ENCODE measurements around the gene FYTTD1. TPM values are rescaled to one million over a fixed set of nuclear protein-coding genes. Genes with fewer than 3 reads are reported as not detected.

The FYTTD1 gene
- total RNA-seq, 1 donor from 2014 or later, result 89.1 TPM

- FAIRE-seq (no peak), DNase-seq (ENCODE audit: low read depth) (no peak)
- Mint-ChIP-seq H3K36me3 (ENCODE audit: low read depth, unreplicated experiment) (peaks cover 10% of the 10 kb centered on the region), H3K27ac (ENCODE audit: unreplicated experiment) (no peak overlapping the region), H3K4me1 (ENCODE audit: low read depth, unreplicated experiment) (no peaks in the 10 kb centered on the region), H3K4me3 (ENCODE audit: unreplicated experiment) (no peak overlapping the region), H3K9me3 (ENCODE audit: unreplicated experiment) (no peaks in the 10 kb centered on the region), H3K27me3 (ENCODE audit: low read depth, unreplicated experiment) (no peaks in the 10 kb centered on the region)
- TF ChIP-seq EZH2 (IDR thresholded peaks at IDR 0.05; ENCODE audit: insufficient read depth, low read length), result no peak
- no peak for TF ChIP-seq CTCF (IDR thresholded peaks at IDR 0.05; ENCODE audit: insufficient read depth, low read depth, low read length)
- H3K27me3 ChIP-seq (ENCODE audit: insufficient read depth, low read length), result no peaks in the 10 kb centered on the region
- H3K79me2 ChIP-seq (ENCODE audit: insufficient read depth, low read length), result no peaks in the 10 kb centered on the region
- H4K20me1 ChIP-seq (ENCODE audit: insufficient read depth, low read length), result peaks cover 3% of the 10 kb centered on the region
- H3K9me3 ChIP-seq (ENCODE audit: insufficient read depth, low read depth, low read length), result no peaks in the 10 kb centered on the region
- H3K36me3 ChIP-seq (ENCODE audit: insufficient read depth, low read length), result peaks cover 17% of the 10 kb centered on the region
- H2AFZ ChIP-seq (ENCODE audit: low read depth, low read length), result no peak overlapping the region
- no peaks in the 10 kb centered on the region for H3K4me1 ChIP-seq (ENCODE audit: insufficient read depth, low read length)
- no peak overlapping the region for H3K9ac ChIP-seq (ENCODE audit: low read length)
- H3K27ac ChIP-seq (ENCODE audit: low read depth, low read length), result no peak overlapping the region
- no peak overlapping the region for H3K4me2 ChIP-seq (ENCODE audit: low read length)
- no peak overlapping the region for H3K4me3 ChIP-seq (ENCODE audit: insufficient read depth, low read depth, low read length)
Observed at GRCh38 chr3:197784019-197784585, 34.4 kb downstream of the FYTTD1 start.

DNA sequence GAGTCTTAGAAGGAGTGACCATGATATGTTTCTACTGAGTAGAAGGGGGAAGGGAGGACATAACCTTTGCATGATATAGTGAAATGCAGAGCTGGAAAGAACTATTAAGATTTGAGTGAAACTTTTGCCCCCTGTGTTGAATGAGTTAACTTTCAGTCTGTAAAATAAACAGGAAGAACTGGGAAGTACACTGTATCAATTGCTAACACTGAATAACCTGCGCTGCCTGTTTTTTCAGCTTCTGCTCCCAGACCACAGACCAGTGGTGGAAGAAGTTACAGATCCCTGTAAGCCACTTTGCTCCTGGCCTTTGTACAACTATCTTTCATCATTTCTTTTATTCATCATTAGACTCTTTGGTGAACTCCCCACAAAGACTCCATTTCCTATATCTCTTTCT is 37.7 kb downstream of the FYTTD1 start:
- Mint-ChIP-seq H3K4me1 (ENCODE audit: low read depth, unreplicated experiment) (no peaks in the 10 kb centered on the region), H3K27me3 (ENCODE audit: low read depth, unreplicated experiment) (no peaks in the 10 kb centered on the region), H3K4me3 (ENCODE audit: unreplicated experiment) (no peak overlapping the region), H3K36me3 (ENCODE audit: low read depth, unreplicated experiment) (peaks cover 2% of the 10 kb centered on the region), H3K27ac (ENCODE audit: unreplicated experiment) (no peak overlapping the region), H3K9me3 (ENCODE audit: unreplicated experiment) (no peaks in the 10 kb centered on the region)
- Histone ChIP-seq H3K79me2 (ENCODE audit: insufficient read depth, low read length) (peaks cover 13% of the 10 kb centered on the region), H3K4me2 (ENCODE audit: low read length) (no peak overlapping the region), H3K4me3 (ENCODE audit: insufficient read depth, low read depth, low read length) (no peak overlapping the region), H4K20me1 (ENCODE audit: insufficient read depth, low read length) (peaks cover 7% of the 10 kb centered on the region), H3K27me3 (ENCODE audit: insufficient read depth, low read length) (no peaks in the 10 kb centered on the region), H3K9me3 (ENCODE audit: insufficient read depth, low read depth, low read length) (no peaks in the 10 kb centered on the region), H3K27ac (ENCODE audit: low read depth, low read length) (no peak overlapping the region), H3K36me3 (ENCODE audit: insufficient read depth, low read length) (peaks cover 2% of the 10 kb centered on the region), H2AFZ (ENCODE audit: low read depth, low read length) (no peak overlapping the region), H3K9ac (ENCODE audit: low read length) (no peak overlapping the region), H3K4me1 (ENCODE audit: insufficient read depth, low read length) (no peaks in the 10 kb centered on the region)
- FAIRE-seq (no peak), DNase-seq (ENCODE audit: low read depth) (no peak)
- TF ChIP-seq CTCF (IDR thresholded peaks at IDR 0.05; ENCODE audit: insufficient read depth, low read depth, low read length), result no peak
- TF ChIP-seq EZH2 (IDR thresholded peaks at IDR 0.05; ENCODE audit: insufficient read depth, low read length), result no peak

DNA sequence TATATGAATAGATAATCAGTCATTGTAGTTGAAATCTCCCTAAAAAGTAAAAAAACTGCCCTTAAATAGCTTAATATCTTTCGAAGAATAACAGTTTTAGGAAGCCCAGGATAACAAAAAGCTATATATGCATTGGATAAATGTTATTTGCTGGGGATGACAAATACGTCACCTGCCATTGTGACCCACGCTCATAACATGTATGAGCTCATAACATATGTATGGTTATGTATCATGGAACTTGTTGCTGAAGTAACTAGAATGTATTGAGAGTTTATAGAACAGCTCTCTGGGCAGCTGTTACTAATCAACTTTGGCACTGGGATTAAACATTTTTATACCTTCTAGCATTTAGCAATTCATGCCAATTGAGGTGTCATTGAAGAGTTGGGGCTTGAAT is 39.6 kb downstream of the FYTTD1 start:
- Histone ChIP-seq H4K20me1 (ENCODE audit: insufficient read depth, low read length) (peaks cover 19% of the 10 kb centered on the region), H2AFZ (ENCODE audit: low read depth, low read length) (no peak overlapping the region), H3K9me3 (ENCODE audit: insufficient read depth, low read depth, low read length) (no peaks in the 10 kb centered on the region), H3K4me1 (ENCODE audit: insufficient read depth, low read length) (peaks cover 5% of the 10 kb centered on the region), H3K27me3 (ENCODE audit: insufficient read depth, low read length) (no peaks in the 10 kb centered on the region), H3K4me2 (ENCODE audit: low read length) (no peak overlapping the region), H3K79me2 (ENCODE audit: insufficient read depth, low read length) (peaks cover 31% of the 10 kb centered on the region), H3K36me3 (ENCODE audit: insufficient read depth, low read length) (no peaks in the 10 kb centered on the region), H3K9ac (ENCODE audit: low read length) (no peak overlapping the region), H3K4me3 (ENCODE audit: insufficient read depth, low read depth, low read length) (no peak overlapping the region), H3K27ac (ENCODE audit: low read depth, low read length) (no peak overlapping the region)
- TF ChIP-seq EZH2 (IDR thresholded peaks at IDR 0.05; ENCODE audit: insufficient read depth, low read length) (no peak), CTCF (IDR thresholded peaks at IDR 0.05; ENCODE audit: insufficient read depth, low read depth, low read length) (no peak)
- DNase-seq (ENCODE audit: low read depth) (no peak), FAIRE-seq (no peak)
- Mint-ChIP-seq H3K27me3 (ENCODE audit: low read depth, unreplicated experiment) (no peaks in the 10 kb centered on the region), H3K36me3 (ENCODE audit: low read depth, unreplicated experiment) (peaks cover 2% of the 10 kb centered on the region), H3K27ac (ENCODE audit: unreplicated experiment) (no peak overlapping the region), H3K4me1 (ENCODE audit: low read depth, unreplicated experiment) (no peaks in the 10 kb centered on the region), H3K9me3 (ENCODE audit: unreplicated experiment) (no peaks in the 10 kb centered on the region), H3K4me3 (ENCODE audit: unreplicated experiment) (no peak overlapping the region)
